GM18867 (cell line): ENCODE measurements around the gene JSRP1.

Source experiments
- ATAC-seq: cut with Tn5 transposase; IDR thresholded peaks from one replicate; pipeline ENCODE4 v1.9.1; 2021; ENCODE audit warnings: mild to moderate bottlenecking, moderate library complexity; ENCODE audit not compliant: unreplicated experiment

Gene JSRP1

GRCh38 chr19:2255982-2256685, at the start of gene JSRP1:
JSRP1 (minus strand) TSS chr19:2256417; CDS start chr19:2255314, 1,103 bp downstream.
- ATAC-seq = no peak

GRCh38 chr19:2305452-2306280, 49.4 kb upstream of the JSRP1 start:
- no peak for ATAC-seq

GRCh38 chr19:2303211-2303798, 47.1 kb upstream of the JSRP1 start:
- no peak for ATAC-seq

GRCh38 chr19:2302319-2303210, 46.3 kb upstream of the JSRP1 start:
- no peak for ATAC-seq

- no peak for ATAC-seq
Observed at GRCh38 chr19:2300533-2300932, 44.3 kb upstream of the JSRP1 start.

GRCh38 chr19:2296141-2296540, 39.9 kb upstream of the JSRP1 start:
- no peak for ATAC-seq

GRCh38 chr19:2294687-2295335, 38.6 kb upstream of the JSRP1 start:
- no peak for ATAC-seq

- no peak for ATAC-seq
Observed at GRCh38 chr19:2291185-2291751, 35.1 kb upstream of the JSRP1 start.

GRCh38 chr19:2290441-2291184, 34.4 kb upstream of the JSRP1 start:
- ATAC-seq = no peak

GRCh38 chr19:2289714-2290435, 33.7 kb upstream of the JSRP1 start:
- no peak for ATAC-seq

GRCh38 chr19:2288818-2289713, 32.8 kb upstream of the JSRP1 start:
- ATAC-seq = no peak

- no peak for ATAC-seq
Observed at GRCh38 chr19:2288338-2288817, 32.2 kb upstream of the JSRP1 start.

- no peak for ATAC-seq
Observed at GRCh38 chr19:2287585-2288337, 31.5 kb upstream of the JSRP1 start.

GRCh38 chr19:2286402-2287140, 30.4 kb upstream of the JSRP1 start:
- no peak for ATAC-seq

GRCh38 chr19:2283835-2284507, 27.8 kb upstream of the JSRP1 start:
- no peak for ATAC-seq

- ATAC-seq = no peak
Observed at GRCh38 chr19:2282862-2283237, 26.6 kb upstream of the JSRP1 start.
